Neural crest cell (in vitro differentiated cells): Measurements from ENCODE around the gene MICU1. TPM values are rescaled to one million over a fixed set of nuclear protein-coding genes. Genes with fewer than 3 reads are reported as not detected.
A peak's percentile ranks its signal among the peaks of the same experiment; 100 is the strongest.

ENCODE experiments used
- DNase-seq: peaks from one replicate; pipeline ENCODE4 v3.0.0; 2021; ENCODE audit warnings: low read depth, mixed read lengths, low spot score
- H3K27ac Mint-ChIP-seq: one replicate; pipeline ENCODE4 v1.8.0; 2021; ENCODE audit warnings: mild to moderate bottlenecking, mixed read lengths; ENCODE audit not compliant: unreplicated experiment
- H3K27me3 Mint-ChIP-seq: 2 replicates; pipeline ENCODE4 v1.8.0; 2021; ENCODE audit warnings: low read depth, mild to moderate bottlenecking, mixed read lengths
- H3K36me3 Mint-ChIP-seq: 2 replicates; pipeline ENCODE4 v1.8.0; 2021; ENCODE audit warnings: low read depth, mild to moderate bottlenecking, mixed read lengths
- H3K4me1 Mint-ChIP-seq: 2 replicates; pipeline ENCODE4 v1.8.0; 2021; ENCODE audit warnings: mixed read lengths
- H3K4me3 Mint-ChIP-seq: one replicate; pipeline ENCODE4 v1.8.0; 2021; ENCODE audit warnings: mild to moderate bottlenecking, mixed read lengths
- H3K9me3 Mint-ChIP-seq: 2 replicates; pipeline ENCODE4 v1.8.0; 2021; ENCODE audit warnings: mixed read lengths
- CTCF ChIP-seq: fragments of 200-600 bp; sonication (generic); conservative IDR thresholded peaks from 2 replicates; pipeline ENCODE4 v1.5.0; 2021; ENCODE audit warnings: antibody characterized with exemption, mild to moderate bottlenecking
- total RNA-seq: library from RNA; stranded (reverse); gene quantifications from 2 replicates; pipeline ENCODE4 v1.2.1, GENCODE V29; 2021

Gene MICU1
- total RNA-seq, 1 donor from 2014 or later = 34.1 TPM

- no peak overlapping the region for H3K27ac Mint-ChIP-seq
- H3K4me1 Mint-ChIP-seq = peaks cover 45% of the 10 kb centered on the region
- TF ChIP-seq CTCF = no peak
- DNase-seq = no peak
- no peaks in the 10 kb centered on the region for H3K9me3 Mint-ChIP-seq
- H3K36me3 Mint-ChIP-seq = no peaks in the 10 kb centered on the region
- H3K27me3 Mint-ChIP-seq = no peaks in the 10 kb centered on the region
- H3K4me3 Mint-ChIP-seq = no peak overlapping the region
Observed at GRCh38 chr10:72322280-72323058, 303.4 kb downstream of the MICU1 start.

- peaks cover 49% of the 10 kb centered on the region for H3K4me1 Mint-ChIP-seq
- no peaks in the 10 kb centered on the region for H3K9me3 Mint-ChIP-seq
- TF ChIP-seq CTCF = no peak
- H3K36me3 Mint-ChIP-seq = no peaks in the 10 kb centered on the region
- peak overlapping the region; percentile 72 for H3K27ac Mint-ChIP-seq
- DNase-seq = no peak
- H3K27me3 Mint-ChIP-seq = no peaks in the 10 kb centered on the region
- no peak overlapping the region for H3K4me3 Mint-ChIP-seq
Observed at GRCh38 chr10:72322030-72322279, 303.9 kb downstream of the MICU1 start.

- Mint-ChIP-seq H3K27ac (peak overlapping the region; percentile 72), H3K4me1 (peaks cover 45% of the 10 kb centered on the region), H3K27me3 (no peaks in the 10 kb centered on the region), H3K4me3 (no peak overlapping the region), H3K9me3 (no peaks in the 10 kb centered on the region), H3K36me3 (no peaks in the 10 kb centered on the region)
- no peak for TF ChIP-seq CTCF
- DNase-seq = no peak
Observed at GRCh38 chr10:72321248-72322029, 304.4 kb downstream of the MICU1 start.

GRCh38 chr10:72320676-72321247, 305.1 kb downstream of the MICU1 start:
- H3K27ac Mint-ChIP-seq = peak overlapping the region; percentile 90
- TF ChIP-seq CTCF = no peak
- H3K9me3 Mint-ChIP-seq = no peaks in the 10 kb centered on the region
- H3K4me1 Mint-ChIP-seq = peaks cover 47% of the 10 kb centered on the region
- H3K27me3 Mint-ChIP-seq = no peaks in the 10 kb centered on the region
- H3K36me3 Mint-ChIP-seq = no peaks in the 10 kb centered on the region
- H3K4me3 Mint-ChIP-seq = peak overlapping the region; percentile 36
- DNase-seq = peak; percentile 33

GRCh38 chr10:72319416-72320254, 306.2 kb downstream of the MICU1 start:
- no peak for TF ChIP-seq CTCF
- no peak overlapping the region for H3K4me3 Mint-ChIP-seq
- peak; percentile 47 for DNase-seq
- H3K4me1 Mint-ChIP-seq = peaks cover 45% of the 10 kb centered on the region
- H3K9me3 Mint-ChIP-seq = no peaks in the 10 kb centered on the region
- peak overlapping the region; percentile 62 for H3K27ac Mint-ChIP-seq
- H3K36me3 Mint-ChIP-seq = no peaks in the 10 kb centered on the region
- H3K27me3 Mint-ChIP-seq = no peaks in the 10 kb centered on the region
